Measurements from ENCODE around the gene SPART.
"Not testable (repeated sequence)": the region's sequence is repeated elsewhere in the genome, so short reads cannot be mapped to it uniquely, and the experiment has no call there.

The SPART gene

DNA sequence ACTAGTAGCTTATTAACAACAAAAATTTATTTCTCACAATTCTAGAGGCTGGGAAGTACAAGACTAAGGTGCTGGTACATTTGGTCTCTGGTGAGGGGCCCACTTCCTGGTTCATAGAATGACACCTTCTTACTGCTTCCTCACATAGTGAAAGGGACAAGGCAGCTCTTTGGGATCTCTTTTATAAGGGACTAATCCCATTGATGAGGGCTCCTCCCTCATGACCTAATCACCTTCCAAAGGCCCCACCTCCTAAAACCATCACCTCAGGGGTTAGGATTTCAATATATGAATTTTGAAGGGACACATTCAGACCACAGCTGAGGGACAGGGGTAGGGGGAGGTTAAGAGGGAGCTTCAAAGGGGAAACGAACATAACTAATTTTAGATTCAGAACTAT lies 20.3 kb downstream of the SPART start:
- Histone ChIP-seq H2AFZ (no peak overlapping the region), H3K9me3 (ENCODE audit: control insufficient read depth, low read length) (no peaks in the 10 kb centered on the region), H3K27ac (no peak overlapping the region), H3K4me1 (no peaks in the 10 kb centered on the region), H3K79me2 (peaks cover 3% of the 10 kb centered on the region), H3K36me3 (ENCODE audit: control insufficient read depth, insufficient read depth, low read length) (no peaks in the 10 kb centered on the region), H3K4me2 (ENCODE audit: low read length) (no peak overlapping the region), H3K9ac (no peak overlapping the region), H3K27me3 (ENCODE audit: control insufficient read depth, insufficient read depth, low read length) (no peaks in the 10 kb centered on the region), H3K4me3 (ENCODE audit: low read depth, low read length) (no peak overlapping the region)
- TF ChIP-seq, protein P1, sequence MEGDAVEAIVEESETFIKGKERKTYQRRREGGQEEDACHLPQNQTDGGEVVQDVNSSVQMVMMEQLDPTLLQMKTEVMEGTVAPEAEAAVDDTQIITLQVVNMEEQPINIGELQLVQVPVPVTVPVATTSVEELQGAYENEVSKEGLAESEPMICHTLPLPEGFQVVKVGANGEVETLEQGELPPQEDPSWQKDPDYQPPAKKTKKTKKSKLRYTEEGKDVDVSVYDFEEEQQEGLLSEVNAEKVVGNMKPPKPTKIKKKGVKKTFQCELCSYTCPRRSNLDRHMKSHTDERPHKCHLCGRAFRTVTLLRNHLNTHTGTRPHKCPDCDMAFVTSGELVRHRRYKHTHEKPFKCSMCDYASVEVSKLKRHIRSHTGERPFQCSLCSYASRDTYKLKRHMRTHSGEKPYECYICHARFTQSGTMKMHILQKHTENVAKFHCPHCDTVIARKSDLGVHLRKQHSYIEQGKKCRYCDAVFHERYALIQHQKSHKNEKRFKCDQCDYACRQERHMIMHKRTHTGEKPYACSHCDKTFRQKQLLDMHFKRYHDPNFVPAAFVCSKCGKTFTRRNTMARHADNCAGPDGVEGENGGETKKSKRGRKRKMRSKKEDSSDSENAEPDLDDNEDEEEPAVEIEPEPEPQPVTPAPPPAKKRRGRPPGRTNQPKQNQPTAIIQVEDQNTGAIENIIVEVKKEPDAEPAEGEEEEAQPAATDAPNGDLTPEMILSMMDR (IDR thresholded peaks at IDR 0.05), result no peak

DNA sequence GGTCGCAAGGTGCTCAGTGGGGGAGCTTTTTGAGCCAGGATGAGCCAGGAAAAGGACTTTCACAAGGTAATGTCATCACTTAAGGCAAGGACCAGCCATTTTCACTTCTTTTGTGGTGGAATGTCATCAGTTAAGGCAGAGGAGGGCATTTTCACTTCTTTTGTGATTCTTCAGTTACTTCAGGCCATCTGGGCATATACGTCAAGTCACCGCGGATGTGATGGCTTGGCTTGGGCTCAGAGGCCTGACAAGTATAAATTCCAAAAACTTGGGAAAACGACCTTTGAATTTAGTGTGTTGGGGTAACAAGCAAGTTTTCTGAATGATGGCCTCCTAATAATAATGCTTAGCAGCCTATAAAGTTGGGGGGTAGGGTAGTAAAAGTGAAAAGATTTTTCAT lies 21.3 kb downstream of the SPART start:
- not testable (repeated sequence) for H3K79me2 ChIP-seq; H3K4me2 ChIP-seq (ENCODE audit: low read length); H2AFZ ChIP-seq; H3K9me3 ChIP-seq (ENCODE audit: control insufficient read depth, low read length); H3K36me3 ChIP-seq (ENCODE audit: control insufficient read depth, insufficient read depth, low read length); H3K9ac ChIP-seq; H3K27me3 ChIP-seq (ENCODE audit: control insufficient read depth, insufficient read depth, low read length); H3K4me1 ChIP-seq; H3K27ac ChIP-seq; H3K4me3 ChIP-seq (ENCODE audit: low read depth, low read length)

DNA sequence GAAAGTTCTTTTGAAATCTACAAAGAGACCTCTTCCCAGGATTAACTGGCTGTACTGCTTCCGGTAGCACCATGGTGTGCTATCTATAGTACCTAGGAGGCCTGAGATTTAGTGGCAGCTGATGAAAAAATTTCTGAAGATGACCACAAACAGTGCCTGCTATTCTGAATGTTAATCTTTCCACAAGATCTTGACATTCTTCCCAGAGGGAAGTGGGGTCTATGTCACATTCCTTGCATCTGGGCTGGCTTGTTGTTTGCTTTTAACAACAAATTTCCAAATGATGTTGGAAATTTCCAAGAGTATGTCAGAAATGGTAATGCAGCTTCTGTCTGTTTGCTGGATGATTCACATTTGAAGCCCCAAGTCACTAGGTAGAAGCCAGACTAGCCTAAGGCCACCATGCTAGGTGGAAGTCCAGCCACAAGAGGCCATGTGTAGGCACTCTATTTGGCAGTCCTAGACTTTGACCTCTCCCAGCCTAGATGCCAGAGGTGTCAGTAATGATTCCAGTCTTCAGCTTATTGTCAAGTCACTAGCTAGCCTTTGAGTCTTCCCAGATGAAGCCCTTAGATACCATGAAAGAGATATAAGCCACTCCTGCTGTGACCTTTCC lies 22.1 kb downstream of the SPART start:
- Histone ChIP-seq H3K4me2 (ENCODE audit: low read length) (no peak overlapping the region), H3K4me3 (ENCODE audit: low read depth, low read length) (no peak overlapping the region), H3K79me2 (peaks cover 3% of the 10 kb centered on the region), H2AFZ (no peak overlapping the region), H3K9me3 (ENCODE audit: control insufficient read depth, low read length) (no peaks in the 10 kb centered on the region), H3K36me3 (ENCODE audit: control insufficient read depth, insufficient read depth, low read length) (no peaks in the 10 kb centered on the region), H3K9ac (no peak overlapping the region), H3K4me1 (no peaks in the 10 kb centered on the region), H3K27ac (no peak overlapping the region), H3K27me3 (ENCODE audit: control insufficient read depth, insufficient read depth, low read length) (no peaks in the 10 kb centered on the region)
- TF ChIP-seq, protein P1 (IDR thresholded peaks at IDR 0.05), result no peak

DNA sequence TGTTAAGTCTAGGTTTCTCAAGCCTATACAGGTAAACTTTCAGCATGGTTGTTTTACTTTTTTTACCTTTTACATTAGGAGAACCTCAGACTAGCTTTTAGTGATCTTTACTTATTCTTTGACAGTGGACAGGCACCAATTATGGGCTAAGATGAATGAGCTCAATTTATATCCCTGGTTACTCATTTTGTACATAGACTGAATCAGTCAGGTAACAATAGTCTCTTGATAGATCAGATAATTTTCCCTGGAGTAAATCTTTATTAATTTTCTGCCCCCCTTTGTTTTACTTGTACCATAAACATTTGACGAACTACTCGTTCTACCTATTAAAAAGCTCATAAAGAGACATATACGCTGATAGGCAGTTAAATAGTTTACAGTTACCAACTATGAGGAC lies 22.8 kb downstream of the SPART start:
- no peak overlapping the region for H2AFZ ChIP-seq
- H3K79me2 ChIP-seq, result peaks cover 3% of the 10 kb centered on the region
- no peaks in the 10 kb centered on the region for H3K9me3 ChIP-seq (ENCODE audit: control insufficient read depth, low read length)
- TF ChIP-seq, protein P1 (IDR thresholded peaks at IDR 0.05), result no peak
- no peaks in the 10 kb centered on the region for H3K27me3 ChIP-seq (ENCODE audit: control insufficient read depth, insufficient read depth, low read length)
- no peak overlapping the region for H3K27ac ChIP-seq
- H3K4me3 ChIP-seq (ENCODE audit: low read depth, low read length), result no peak overlapping the region
- no peak overlapping the region for H3K4me2 ChIP-seq (ENCODE audit: low read length)
- no peak overlapping the region for H3K9ac ChIP-seq
- H3K36me3 ChIP-seq (ENCODE audit: control insufficient read depth, insufficient read depth, low read length), result no peaks in the 10 kb centered on the region
- no peaks in the 10 kb centered on the region for H3K4me1 ChIP-seq

DNA sequence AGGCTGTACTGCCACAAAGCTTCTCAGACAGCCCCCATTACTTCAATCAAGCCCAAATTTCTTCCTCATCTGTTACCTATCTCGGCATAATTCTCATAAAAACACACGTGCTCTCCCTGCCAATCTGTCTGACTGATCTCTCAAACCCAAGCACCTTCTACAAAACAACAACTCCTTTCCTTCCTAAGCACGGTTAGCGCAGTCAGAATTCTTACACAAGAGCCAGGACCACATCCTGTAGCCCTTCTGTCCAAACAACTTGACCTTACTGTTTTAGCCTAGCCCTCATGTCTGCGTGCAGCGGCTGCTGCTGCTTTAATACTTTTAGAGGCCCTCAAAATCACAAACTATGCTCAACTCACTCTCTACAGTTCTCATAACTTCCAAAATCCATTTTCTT lies 26.4 kb downstream of the SPART start:
- H3K36me3 ChIP-seq (ENCODE audit: control insufficient read depth, insufficient read depth, low read length); H3K4me2 ChIP-seq (ENCODE audit: low read length); H3K4me1 ChIP-seq; H3K9me3 ChIP-seq (ENCODE audit: control insufficient read depth, low read length); H3K27me3 ChIP-seq (ENCODE audit: control insufficient read depth, insufficient read depth, low read length); H3K79me2 ChIP-seq; H2AFZ ChIP-seq; H3K4me3 ChIP-seq (ENCODE audit: low read depth, low read length); H3K9ac ChIP-seq; H3K27ac ChIP-seq: not testable (repeated sequence)
